ENCODE results near the gene EVA1C. TPM values are rescaled to one million over a fixed set of nuclear protein-coding genes. Genes with fewer than 3 reads are reported as not detected.

EVA1C gene
- total RNA-seq, 1 experiment from 2014 or later: 29.3 TPM

- H3K36me3 ChIP-seq (ENCODE audit: control insufficient read depth in 1 of 2, insufficient read depth in 2 of 2, low read length in 2 of 2): peaks cover 8 to 9% of the 10 kb centered on the region in 2 experiments; a peak in 2 of 4 replicates
- H3K9me2 ChIP-seq (ENCODE audit: insufficient read depth): no peaks in the 10 kb centered on the region
- CTCF ChIA-PET: interaction anchor here (1.5 to 1.9 kb wide), 2 partner anchors 10 to 11 kb away, joined by 4 to 9 read pairs; no protein-coding TSS in a partner anchor
- H3K4me3 ChIP-seq (replicated peaks in 1 of 2; ENCODE audit: low read depth in 1 of 2, low read length in 2 of 2): peak overlapping the region; percentile 97
- intact Hi-C loops (cut with micrococcal nuclease): no loop called here
- peaks cover 50% of the 10 kb centered on the region for H3K79me2 ChIP-seq (ENCODE audit: insufficient read depth, low read length)
- H3K4me1 ChIP-seq (ENCODE audit: control insufficient read depth in 1 of 2, insufficient read depth in 2 of 2, low read length in 2 of 2): peaks cover 13 to 25% of the 10 kb centered on the region in 2 experiments; a peak in 3 of 4 replicates
- peak overlapping the region; percentile 84 for H3K27ac ChIP-seq (ENCODE audit: low read depth, low read length)
- H3K9me3 ChIP-seq (ENCODE audit: control insufficient read depth in 1 of 2, insufficient read depth in 1 of 2, low read depth in 1 of 2, low read length in 2 of 2): no peaks in the 10 kb centered on the region
- TF ChIP-seq FOSL1 (IDR thresholded peaks at IDR 0.05; ENCODE audit: low read depth) (no peak), ELF1 (IDR thresholded peaks at IDR 0.05; ENCODE audit: borderline replicate concordance, low read depth) (no peak), YY1 (IDR thresholded peaks at IDR 0.05; ENCODE audit: extremely low read depth, insufficient replicate concordance, low read depth, low read length) (no peak), ZNF274 (IDR thresholded peaks at IDR 0.05; ENCODE audit: low read depth, low read length) (no peak), CBX3 (IDR thresholded peaks at IDR 0.05; ENCODE audit: low read depth) (no peak), POLR2A (IDR thresholded peaks at IDR 0.05; ENCODE audit: borderline replicate concordance, extremely low read depth, insufficient read depth, insufficient read length) (no peak), EZH2 (IDR thresholded peaks at IDR 0.05) (no peak), ZBTB33 (IDR thresholded peaks at IDR 0.05; ENCODE audit: extremely low read depth, insufficient replicate concordance, low read length) (no peak), JUND (IDR thresholded peaks at IDR 0.05) (no peak), REST (IDR thresholded peaks at IDR 0.05; ENCODE audit: low read depth) (no peak), SRF (IDR thresholded peaks at IDR 0.05; ENCODE audit: low read depth) (no peak), POLR2AphosphoS5 (IDR thresholded peaks at IDR 0.05; ENCODE audit: low read depth, low read length) (no peak), EGR1 (IDR thresholded peaks at IDR 0.05; ENCODE audit: low read depth) (no peak), EZH2phosphoT487 (IDR thresholded peaks at IDR 0.05; ENCODE audit: borderline replicate concordance) (no peak), TCF7L2 (IDR thresholded peaks at IDR 0.05; ENCODE audit: borderline replicate concordance, extremely low read depth, insufficient read depth, insufficient read length) (no peak), SP1 (IDR thresholded peaks at IDR 0.05; ENCODE audit: low read depth) (no peak), SIN3A (IDR thresholded peaks at IDR 0.05; ENCODE audit: low read depth) (no peak), CTCF (IDR thresholded peaks at IDR 0.05 in 2 of 3, conservative IDR thresholded peaks at IDR 0.05 in 1 of 3; ENCODE audit: borderline replicate concordance in 1 of 3, insufficient read depth in 1 of 3, low read depth in 2 of 3, low read length in 2 of 3) (no peak), CEBPB (IDR thresholded peaks at IDR 0.05; ENCODE audit: low read depth) (no peak), ATF3 (IDR thresholded peaks at IDR 0.05) (no peak)
- H2AFZ ChIP-seq (ENCODE audit: low read depth, low read length, poor library complexity, severe bottlenecking): no peak overlapping the region
- no peaks in the 10 kb centered on the region for H3K27me3 ChIP-seq (ENCODE audit: insufficient read depth, low read length)
- ATAC-seq (peak; percentile 45), DNase-seq (ENCODE audit: low read depth, low spot score) (no peak)
- TSS peak; percentile 50 for BruUV-seq (replicated peaks)
- peak overlapping the region; percentile 82 for H3K9ac ChIP-seq (ENCODE audit: low read length)
- H3K4me2 ChIP-seq (ENCODE audit: low read length): peak overlapping the region; percentile 90
- POLR2A ChIA-PET: no interaction called here
- RAD21 ChIA-PET (ENCODE audit: low non-redundant PET in 1 of 2, low total read pairs in 2 of 2, uncharacterized antibody in 2 of 2, unreplicated experiment in 2 of 2): interaction anchor here (1.2 to 1.4 kb wide), 3 partner anchors 206 to 209 kb away, joined by 4 to 6 read pairs (median 5); no protein-coding TSS in a partner anchor
- peaks cover 6% of the 10 kb centered on the region; the same call in 1 of the 2 replicates for H4K20me1 ChIP-seq (ENCODE audit: insufficient read depth)
Observed at GRCh38 chr21:32392299-32392879, 20.1 kb upstream of the EVA1C start.

Measured in HCT116 (cell line).